Measurements from ENCODE around the gene RUFY1.

RUFY1 gene

DNA sequence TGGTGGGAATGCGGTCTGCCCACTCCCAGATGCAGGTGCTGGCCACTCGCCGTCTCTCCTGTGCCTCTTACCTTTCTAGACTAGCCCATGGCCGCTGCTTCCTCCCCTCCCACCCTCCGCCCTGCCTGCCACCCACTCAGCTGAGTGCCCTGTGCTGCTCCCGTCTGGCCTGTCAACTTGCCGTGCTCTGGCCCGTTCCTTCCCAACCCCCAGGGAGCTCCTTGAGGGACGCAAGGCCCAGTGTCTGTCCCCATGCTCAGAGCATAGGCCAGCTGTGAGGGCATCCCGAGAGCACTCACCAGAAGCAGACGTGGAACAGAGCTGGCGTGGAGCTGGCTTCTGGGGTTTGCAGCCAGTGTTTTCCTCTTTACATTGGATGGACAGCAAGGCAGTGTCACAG, 53.0 kb downstream of the RUFY1 start:
- DNase-seq (ENCODE audit: low read depth in 2 of 2), result no peak

- DNase-seq (ENCODE audit: low read depth in 2 of 2), result no peak
Observed at GRCh38 chr5:179605026-179605833, 54.9 kb downstream of the RUFY1 start.

GRCh38 chr5:179606071-179606909, 55.9 kb downstream of the RUFY1 start:
- DNase-seq (ENCODE audit: low read depth in 2 of 2), result no peak

DNA sequence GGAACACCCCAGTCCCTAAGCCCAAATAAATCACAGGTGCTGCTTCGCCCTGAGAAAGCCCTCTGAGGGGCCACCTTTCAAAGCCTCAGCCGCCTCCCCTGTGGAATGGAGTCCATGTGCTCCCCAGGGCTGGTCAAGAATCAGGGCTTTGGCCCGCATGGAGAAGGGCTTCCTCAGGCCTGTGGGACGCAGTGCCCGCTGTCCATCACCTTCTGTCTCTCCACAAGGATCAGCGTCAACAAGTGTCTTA, 56.5 kb downstream of the RUFY1 start:
- DNase-seq (ENCODE audit: low read depth in 2 of 2), result no peak

DNA sequence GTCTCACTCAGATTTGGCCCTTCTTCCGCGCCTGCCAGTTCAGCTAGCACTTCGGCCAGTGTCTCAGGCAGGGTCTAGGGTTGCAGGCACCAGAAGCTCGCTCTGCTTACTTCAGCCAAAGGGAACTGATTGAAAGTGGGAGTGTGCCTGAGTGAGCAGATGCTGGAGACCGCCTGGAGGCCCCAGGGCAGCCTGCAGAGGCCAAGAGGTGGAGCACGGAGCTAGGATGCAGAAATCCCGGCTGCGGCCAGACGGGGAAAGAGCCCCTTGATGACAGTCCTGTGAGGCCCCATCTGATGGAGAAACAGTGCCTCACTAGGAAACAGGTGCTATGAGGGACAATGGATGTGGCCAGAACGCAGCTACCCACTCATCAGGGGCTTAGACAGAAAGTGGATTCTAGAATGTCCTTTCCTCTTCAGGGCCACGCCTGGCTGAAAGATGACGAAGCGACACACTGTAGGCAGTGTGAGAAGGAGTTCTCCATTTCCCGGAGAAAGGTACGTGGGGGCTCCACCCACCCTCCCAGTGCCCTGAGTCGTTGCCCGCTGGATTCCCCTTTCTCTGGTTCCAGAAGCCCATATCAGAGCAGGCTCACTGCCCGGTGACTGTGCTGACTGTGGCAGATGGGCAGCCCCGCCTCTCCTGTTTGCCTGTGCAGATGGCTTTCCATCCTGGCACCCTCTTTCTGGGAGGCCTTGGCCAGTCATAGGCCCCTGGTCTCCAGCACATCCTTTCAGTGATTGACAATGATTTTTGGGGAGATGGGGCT, 57.0 kb downstream of the RUFY1 start:
- DNase-seq (ENCODE audit: low read depth in 2 of 2), result no peak

DNA sequence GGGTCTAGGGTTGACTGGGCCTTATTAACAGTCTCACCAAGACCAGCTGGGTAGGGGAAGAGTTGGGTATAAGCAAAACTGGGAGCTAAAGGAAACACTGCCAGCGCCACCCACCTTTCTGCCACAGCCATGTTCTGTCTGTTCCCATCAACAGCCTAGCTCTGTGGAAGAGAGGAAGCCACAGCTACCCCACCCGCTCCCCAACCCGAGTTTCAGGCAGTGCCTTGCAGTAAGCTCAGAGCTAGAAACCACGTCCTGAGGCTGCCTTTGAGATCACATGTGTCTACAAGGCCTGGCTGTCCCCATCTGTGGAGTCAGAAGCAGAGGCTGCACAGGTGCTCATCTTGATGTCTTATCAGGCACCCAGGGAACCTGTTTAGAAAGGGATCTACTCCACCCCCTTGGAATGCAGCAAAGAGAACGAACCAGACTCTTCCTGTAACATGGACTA, 57.8 kb downstream of the RUFY1 start:
- no peak for DNase-seq (ENCODE audit: low read depth in 2 of 2)

DNA sequence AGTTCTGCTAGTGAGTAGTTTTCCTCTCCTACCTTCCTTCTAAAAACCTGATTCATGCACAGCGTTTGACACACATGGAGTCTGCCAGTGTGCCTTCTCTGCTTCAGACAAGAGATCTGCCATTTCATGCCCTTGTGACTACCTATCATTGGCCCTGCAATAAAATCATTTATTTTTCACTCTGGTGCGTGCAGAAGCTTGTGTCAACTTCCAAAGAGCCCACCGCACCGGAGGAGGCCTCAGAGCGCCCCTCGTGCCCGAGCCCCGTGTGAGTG, 59.4 kb downstream of the RUFY1 start:
- no peak for DNase-seq (ENCODE audit: low read depth in 2 of 2)

- no peak for DNase-seq (ENCODE audit: low read depth in 2 of 2)
Observed at GRCh38 chr5:179610109-179610902, 60.0 kb downstream of the RUFY1 start.

GRCh38 chr5:179610903-179611265, 60.5 kb downstream of the RUFY1 start:
- no peak for DNase-seq (ENCODE audit: low read depth in 2 of 2)

- no peak for DNase-seq (ENCODE audit: low read depth in 2 of 2)
Observed at GRCh38 chr5:179612577-179613459, 62.5 kb downstream of the RUFY1 start.

- DNase-seq (ENCODE audit: low read depth in 2 of 2), result no peak
Observed at GRCh38 chr5:179613460-179614071, 63.2 kb downstream of the RUFY1 start.

DNA sequence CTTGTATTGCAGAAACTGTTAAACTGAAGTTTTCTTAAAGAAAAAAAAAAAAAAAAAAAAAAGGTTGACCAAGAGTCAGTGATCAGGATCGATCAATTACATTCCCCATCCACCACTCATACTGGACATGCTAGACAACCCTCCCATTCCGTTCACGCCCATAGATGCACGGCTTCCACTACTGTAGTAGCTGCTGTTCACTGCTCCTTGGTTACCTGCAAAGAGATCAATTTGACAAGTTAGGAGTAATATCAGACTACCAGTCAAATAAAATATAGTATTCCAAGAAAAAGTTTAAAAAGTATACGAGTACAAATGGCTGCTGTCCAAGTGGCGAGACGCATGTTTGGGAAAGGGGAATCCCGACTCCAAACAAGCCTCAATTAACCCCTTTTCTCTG, 64.4 kb downstream of the RUFY1 start:
- no peak for DNase-seq (ENCODE audit: low read depth in 2 of 2)

DNA sequence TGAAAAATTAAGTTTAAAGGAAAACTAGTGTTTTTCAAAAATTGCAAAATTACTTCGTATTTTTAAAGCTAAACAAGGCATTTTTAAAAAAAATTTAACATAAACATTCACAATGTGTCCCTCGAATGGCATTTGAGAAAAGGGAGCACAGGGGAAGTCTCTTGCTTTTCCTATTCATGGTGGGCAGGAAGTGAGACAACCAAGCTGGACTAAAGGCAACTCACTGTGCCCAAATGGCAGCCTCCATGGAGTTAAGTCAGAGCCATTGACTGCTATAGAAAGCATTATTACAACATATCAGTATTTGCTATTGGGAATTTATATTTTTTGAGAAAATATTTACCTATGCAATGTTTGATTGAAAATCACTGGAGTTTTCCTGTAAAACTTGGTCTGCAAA, 64.8 kb downstream of the RUFY1 start:
- no peak for DNase-seq (ENCODE audit: low read depth in 2 of 2)

DNA sequence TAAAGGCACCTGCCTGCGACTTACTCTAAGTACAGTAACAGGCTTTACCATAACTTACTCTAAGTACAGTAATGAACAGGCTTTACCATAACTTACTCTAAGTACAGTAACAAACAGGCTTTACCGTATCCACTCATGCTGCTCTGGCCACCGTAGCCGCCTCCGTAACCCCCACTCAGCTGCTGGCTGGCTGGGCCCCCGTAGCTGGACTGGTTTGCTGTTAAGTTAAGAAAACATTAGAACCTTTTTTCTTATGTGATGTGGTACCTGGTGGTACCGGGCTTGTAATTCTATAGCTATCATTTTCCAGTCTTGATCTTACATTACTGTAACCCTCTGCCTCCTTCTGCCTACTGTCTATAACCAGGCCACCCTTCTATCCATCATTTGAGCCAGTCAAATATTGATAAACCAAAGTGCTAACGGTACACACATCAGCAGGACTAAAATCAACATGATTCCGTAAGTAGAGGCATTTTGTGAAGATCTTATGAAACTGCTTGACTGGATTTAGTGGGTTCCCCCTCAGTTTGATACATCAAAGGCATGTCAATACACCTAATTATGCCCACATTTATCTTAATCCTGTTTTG, 65.7 kb downstream of the RUFY1 start:
- DNase-seq (ENCODE audit: low read depth in 2 of 2), result no peak

DNA sequence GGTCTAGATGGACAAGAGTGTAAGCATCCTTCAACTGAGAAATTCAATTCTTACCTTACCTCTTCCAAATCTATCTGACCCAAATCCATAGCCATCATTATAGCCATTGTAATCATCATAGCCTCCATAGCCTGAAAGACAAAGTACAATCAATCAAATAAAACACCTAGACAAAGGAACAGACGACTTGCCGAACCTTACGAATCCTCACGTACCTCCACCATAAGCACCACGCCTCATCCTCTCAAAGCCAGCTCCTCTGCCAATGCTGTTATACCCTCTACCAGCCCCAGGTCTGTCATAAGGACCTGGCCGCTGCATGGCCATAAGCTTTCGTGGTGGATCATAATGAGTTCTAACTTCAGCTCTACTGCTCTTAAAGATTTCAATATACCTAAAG, 67.6 kb downstream of the RUFY1 start:
- no peak for DNase-seq (ENCODE audit: low read depth in 2 of 2)

GRCh38 chr5:179618923-179619554, 68.7 kb downstream of the RUFY1 start:
- no peak for DNase-seq (ENCODE audit: low read depth in 2 of 2)

DNA sequence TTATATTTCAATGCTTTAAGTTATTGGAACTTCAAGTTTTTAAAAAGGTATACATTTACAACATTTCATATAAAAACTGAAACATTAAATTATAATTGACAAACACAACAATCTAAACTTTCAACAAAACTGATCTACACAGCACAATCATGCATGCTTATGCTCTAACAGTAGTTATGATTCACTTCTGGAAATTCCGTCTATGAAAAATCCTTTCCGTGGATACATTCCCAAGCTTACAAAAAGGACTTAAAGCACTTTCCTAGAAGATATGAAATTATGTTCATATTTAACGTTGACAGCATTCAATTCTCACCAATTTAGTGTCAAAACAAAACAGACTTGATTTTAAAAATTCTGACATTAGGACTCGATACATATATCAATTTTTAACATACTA, 69.4 kb downstream of the RUFY1 start:
- no peak for DNase-seq (ENCODE audit: low read depth in 2 of 2)

DNA sequence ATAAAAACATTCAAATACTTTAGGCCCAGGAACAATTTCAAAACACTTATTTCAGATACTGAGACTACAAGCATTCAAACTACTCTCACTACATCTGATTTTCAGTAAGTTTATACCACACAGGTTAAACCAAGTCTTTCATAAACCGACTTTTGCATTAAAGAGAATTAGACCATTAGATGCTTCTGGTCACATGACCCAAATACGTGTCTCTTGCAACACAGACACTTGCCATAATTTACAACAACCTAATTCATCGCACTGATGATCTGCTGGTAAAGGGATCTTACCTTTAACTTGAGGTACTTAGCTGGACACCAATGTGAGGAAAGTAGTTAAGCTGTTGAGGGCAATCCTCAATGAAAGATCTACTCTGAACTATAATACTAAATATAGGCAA, 69.9 kb downstream of the RUFY1 start:
- no peak for DNase-seq (ENCODE audit: low read depth in 2 of 2)

DNA sequence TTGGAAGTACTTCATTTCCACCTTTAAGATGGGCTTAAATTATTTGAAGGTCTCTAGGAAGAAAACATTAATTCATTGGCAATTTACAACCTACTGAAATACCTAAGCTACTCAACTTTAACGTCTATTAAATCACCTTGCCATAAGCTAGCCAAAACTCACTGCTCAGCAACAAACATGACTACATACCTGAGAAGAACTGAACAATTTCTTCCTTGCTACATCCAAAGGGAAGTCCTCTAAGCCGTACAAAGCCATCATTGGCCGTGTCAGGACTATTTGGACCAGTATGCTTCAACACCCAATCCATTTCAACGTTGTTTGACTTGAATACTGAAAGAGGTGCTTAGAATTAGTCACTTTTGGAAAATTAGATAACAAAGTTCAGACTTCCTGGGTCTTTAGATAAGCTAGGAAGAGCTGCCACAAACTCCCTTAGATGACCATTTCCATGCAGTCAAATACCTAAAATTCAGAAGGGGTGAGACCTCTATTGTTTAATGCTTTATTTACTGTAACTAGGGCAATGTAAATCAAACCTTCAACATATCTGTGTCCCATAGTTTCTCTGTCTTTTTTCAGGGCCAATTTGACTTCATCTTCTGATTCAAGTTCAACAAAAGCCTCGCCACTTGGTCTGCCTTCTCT, 70.5 kb downstream of the RUFY1 start:
- DNase-seq (ENCODE audit: low read depth in 2 of 2), result no peak
